HG02943 (cell line): ENCODE data around the gene CASR.
"Not testable (repeated sequence)": the region's sequence is repeated elsewhere in the genome, so short reads cannot be mapped to it uniquely, and the experiment has no call there.

Source experiments
- ATAC-seq: cut with Tn5 transposase; IDR thresholded peaks from one replicate; pipeline ENCODE4 v1.9.1; 2021; ENCODE audit warnings: mild to moderate bottlenecking, low read depth, moderate library complexity; ENCODE audit not compliant: unreplicated experiment

CASR gene

GRCh38 chr3:122183521-122183892 lies at the start of gene CASR:
TSS of gene CASR (plus strand) at chr3:122183668. CDS start at chr3:122254190, 70,522 bp downstream.
- ATAC-seq, result no peak

DNA sequence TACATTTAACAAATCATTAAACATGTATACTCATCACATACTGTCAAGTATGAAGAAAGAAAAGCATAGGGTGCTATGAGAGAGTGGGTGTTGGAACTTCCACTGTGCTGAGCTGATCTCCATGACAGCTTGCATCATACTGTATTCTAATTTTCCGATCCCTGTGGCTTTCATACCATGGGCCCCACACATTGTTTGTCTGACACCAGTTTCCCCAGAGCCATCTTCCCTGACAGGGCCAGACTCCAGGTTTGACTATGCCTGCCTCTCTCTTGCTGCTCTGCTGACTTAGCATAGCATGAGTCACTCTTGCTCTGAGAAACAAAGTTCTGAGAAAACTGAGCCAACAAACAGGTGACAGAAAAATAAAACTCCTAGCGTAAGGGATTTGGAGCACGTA lies 37.0 kb upstream of the CASR start:
- ATAC-seq, result no peak

GRCh38 chr3:122148941-122149627 lies 34.4 kb upstream of the CASR start:
- ATAC-seq, result no peak

DNA sequence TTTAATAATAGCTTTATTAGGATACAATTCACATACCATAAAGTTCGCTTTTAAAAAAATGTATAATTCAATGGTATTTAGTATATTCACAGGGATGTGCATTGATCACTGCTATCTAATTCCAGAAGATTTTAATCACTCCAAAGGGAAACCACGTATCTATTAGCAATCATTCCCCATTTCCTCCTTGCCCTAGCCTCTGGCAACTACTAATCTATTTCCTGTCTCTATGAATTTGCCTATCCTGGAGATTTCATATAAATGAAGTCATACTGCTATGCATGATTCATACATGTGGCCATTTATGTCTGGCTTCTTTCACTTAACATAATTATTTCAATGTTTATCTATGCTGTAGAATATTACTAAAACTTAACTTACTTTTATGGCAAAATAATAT lies 32.0 kb upstream of the CASR start:
- ATAC-seq, result no peak

DNA sequence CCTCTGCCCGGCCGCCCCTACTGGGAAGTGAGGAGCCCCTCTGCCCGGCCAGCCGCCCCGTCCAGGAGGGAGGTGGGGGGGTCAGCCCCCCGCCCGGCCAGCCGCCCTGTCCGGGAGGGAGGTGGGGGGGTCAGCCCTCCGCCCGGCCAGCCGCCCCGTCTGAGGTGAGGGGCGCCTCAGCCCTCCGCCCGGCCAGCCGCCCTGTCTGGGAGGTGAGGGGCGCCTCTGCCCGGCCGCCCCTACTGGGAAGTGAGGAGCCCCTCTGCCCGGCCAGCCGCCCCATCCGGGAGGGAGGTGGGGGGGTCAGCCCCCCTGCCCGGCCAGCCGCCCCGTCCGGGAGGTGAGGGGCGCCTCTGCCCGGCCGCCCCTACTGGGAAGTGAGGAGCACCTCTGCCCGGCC lies 18.5 kb upstream of the CASR start:
- ATAC-seq, result not testable (repeated sequence)

DNA sequence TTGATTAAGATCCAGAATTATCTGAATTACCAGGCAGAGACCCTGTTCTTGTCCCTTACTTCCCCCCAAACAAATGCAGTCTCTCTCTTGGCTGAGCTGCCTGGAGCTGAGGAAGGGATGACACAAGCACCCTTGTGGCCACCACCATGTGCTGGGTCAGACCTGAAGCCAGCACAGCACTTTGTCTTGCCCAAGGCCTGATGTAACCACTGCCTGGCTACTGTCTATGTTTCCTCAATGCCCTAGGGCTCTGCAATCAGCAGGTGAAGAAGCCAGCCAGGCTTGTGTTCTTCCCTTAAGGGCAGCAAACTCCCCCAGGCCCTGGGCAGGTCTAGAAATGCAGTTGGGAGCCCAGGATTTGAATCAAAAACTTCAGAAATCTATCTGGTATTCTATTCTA lies 15.8 kb upstream of the CASR start:
- ATAC-seq, result no peak

- ATAC-seq, result no peak
Observed at GRCh38 chr3:122168044-122168443, 15.4 kb upstream of the CASR start.

DNA sequence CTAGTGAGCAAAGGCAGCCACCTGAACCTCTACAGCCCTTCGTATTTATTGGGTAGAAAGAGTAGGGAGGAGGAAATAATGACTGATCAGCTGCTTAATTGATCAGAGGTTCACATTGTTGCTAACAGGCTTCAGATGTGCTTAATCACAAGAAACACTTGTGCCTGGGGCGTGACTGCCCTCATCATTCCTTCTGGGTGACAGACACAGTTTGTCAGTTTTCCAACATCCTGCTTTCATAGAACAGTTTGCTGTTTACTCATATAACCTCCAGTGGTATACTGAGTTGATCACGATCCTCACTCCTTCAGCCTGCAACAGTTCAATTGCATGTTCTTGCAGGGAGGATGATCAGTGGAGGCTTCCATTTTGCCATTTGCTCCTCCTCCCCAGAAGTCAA lies 13.6 kb upstream of the CASR start:
- no peak for ATAC-seq

- not testable (repeated sequence) for ATAC-seq
Observed at GRCh38 chr3:122171361-122171760, 12.1 kb upstream of the CASR start.

- ATAC-seq, result no peak
Observed at GRCh38 chr3:122178711-122179110, 4.8 kb upstream of the CASR start.

GRCh38 chr3:122183893-122184590 lies 574 bp downstream of the CASR start:
- ATAC-seq, result no peak

- ATAC-seq, result no peak
Observed at GRCh38 chr3:122184591-122184929, 1.1 kb downstream of the CASR start.

- ATAC-seq, result no peak
Observed at GRCh38 chr3:122186372-122186771, 2.9 kb downstream of the CASR start.

GRCh38 chr3:122188737-122189136 lies 5.3 kb downstream of the CASR start:
- ATAC-seq, result no peak

DNA sequence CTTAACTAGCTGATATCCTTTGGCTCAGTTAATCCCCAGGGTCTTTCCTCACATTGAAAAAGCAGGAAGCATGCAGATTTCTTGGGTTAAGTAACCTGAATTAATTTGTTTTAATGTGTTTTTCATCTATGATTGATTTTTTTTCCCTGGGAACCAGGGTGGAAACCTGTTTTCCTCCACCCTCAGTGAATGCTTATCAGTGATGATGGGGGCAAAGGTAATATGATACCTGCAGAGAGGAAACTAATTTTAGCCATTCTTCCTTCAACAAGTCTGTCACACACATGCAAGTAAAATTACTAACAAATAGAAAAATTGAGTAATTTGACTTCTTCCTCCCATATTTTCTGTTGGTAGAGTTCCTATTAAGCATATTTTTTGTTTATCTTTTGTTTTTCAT lies 5.9 kb downstream of the CASR start:
- no peak for ATAC-seq

DNA sequence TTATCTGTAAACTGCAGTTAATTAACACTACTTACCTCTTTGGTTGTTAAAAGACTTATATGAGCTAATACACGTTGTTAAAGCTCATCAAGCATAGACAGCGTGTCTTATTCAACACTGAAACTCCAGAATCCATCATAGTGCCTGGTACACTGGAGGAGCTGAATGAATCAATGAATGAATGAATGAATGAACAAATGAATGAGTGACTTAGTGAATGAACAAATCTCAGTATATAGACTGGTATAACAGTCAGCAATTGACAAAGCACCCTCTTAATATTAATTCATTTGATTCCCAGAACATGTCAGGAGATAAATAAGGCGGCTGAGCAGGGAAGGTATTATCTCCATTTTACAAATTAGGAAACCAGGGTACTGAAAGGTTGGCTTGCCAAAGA lies 7.1 kb downstream of the CASR start:
- no peak for ATAC-seq

- ATAC-seq, result no peak
Observed at GRCh38 chr3:122198966-122199365, 15.5 kb downstream of the CASR start.

DNA sequence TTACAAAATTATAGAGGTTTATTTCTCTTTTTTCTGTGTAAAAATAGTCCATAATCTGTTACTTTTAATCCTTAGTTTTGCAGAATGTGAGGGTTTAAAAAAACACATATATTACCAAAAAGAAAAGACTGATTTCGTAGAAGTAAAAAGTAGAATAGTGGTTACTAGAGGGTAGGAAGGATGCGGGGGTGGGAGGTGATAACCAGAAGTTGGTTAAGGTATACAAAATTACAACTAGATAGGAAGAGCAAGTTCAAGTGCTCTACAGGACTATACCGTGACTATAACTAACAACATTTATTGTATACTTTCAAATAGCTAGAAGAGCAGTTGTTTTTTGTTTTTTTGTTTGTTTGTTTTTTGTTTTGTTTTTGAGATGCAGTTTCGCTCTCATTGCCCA lies 16.1 kb downstream of the CASR start:
- no peak for ATAC-seq

- ATAC-seq, result no peak
Observed at GRCh38 chr3:122200661-122201060, 17.2 kb downstream of the CASR start.

GRCh38 chr3:122201476-122201875 lies 18.0 kb downstream of the CASR start:
- ATAC-seq, result not testable (repeated sequence)

DNA sequence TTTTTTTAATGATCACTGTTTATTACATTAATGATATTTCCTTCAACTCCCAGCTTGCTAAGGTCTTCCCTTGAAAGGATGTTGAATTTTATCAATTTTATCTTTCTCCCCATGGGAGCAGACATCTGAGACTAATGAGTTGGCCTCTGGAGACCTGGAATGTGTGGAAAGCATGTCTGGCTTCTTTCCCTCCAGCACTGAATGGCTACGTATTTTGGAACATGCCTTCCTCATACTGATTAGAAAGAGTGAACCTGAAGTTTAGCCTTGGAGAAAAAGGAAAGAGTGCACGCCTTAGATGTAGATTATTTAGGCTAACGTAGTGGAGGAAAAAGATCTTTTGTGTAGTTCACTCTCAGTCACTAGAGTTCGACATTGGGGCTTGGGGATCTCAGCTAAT lies 25.1 kb downstream of the CASR start:
- no peak for ATAC-seq

DNA sequence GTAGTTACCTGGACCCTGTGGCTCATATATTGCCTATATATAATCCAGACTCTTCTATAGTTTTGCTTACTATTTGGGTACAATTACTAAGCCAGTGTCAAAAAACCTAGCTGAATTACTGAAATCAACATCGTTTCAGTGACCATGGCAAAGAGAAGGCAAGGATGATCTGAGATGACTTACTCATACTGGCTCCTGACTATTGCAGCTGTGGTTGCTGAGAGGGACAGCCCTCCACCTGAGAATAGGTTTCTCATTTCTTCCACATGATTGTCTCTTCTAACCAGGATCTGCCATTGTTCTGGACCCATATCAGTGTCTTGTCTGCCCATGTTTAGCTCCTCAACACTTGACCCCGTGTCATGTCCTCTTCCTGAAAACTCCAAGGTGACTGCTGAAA lies 30.2 kb downstream of the CASR start:
- no peak for ATAC-seq
